ENCODE measurements around the gene CPOX. TPM values are rescaled to one million over a fixed set of nuclear protein-coding genes. Genes with fewer than 3 reads are reported as not detected.

CPOX gene
- total RNA-seq, 4 donors from 2014 or later: 7.6 to 21.4 (median 14.7) TPM

DNA sequence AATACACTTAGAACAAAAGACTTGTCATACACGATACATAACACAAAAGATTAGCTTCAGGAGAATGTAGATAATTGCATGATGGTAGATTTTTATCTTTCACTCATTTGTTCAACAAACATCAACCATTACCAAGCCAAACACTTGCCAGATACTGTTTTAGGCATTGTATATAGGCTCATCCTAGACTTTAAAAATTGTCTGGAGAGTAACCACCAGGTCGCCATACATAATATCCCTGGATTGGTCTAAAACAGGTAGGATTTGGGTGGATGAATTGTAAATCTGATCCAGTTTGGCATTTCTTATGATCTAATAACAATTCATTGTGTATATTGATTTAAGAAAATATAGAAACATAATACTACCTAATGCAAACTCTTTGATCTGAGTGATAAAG lies 38.8 kb downstream of the CPOX start:
- H3K9me3 ChIP-seq: no peaks in the 10 kb centered on the region
- H3K27me3 ChIP-seq: peaks cover 0 to 4% (median 0%) of the 10 kb centered on the region in 4 donors
- no peaks in the 10 kb centered on the region for H3K36me3 ChIP-seq
- intact Hi-C loops (cut with DNase I): no loop called here
- 89% methylated on average over 2 of the region's 2 CpGs for WGBS
- TF ChIP-seq POLR2AphosphoS5 (IDR thresholded peaks at IDR 0.05) (no peak), POLR2A (IDR thresholded peaks at IDR 0.05; ENCODE audit: low read depth) (no peak), EP300 (IDR thresholded peaks at IDR 0.05) (no peak)
- TF ChIP-seq, protein P1, sequence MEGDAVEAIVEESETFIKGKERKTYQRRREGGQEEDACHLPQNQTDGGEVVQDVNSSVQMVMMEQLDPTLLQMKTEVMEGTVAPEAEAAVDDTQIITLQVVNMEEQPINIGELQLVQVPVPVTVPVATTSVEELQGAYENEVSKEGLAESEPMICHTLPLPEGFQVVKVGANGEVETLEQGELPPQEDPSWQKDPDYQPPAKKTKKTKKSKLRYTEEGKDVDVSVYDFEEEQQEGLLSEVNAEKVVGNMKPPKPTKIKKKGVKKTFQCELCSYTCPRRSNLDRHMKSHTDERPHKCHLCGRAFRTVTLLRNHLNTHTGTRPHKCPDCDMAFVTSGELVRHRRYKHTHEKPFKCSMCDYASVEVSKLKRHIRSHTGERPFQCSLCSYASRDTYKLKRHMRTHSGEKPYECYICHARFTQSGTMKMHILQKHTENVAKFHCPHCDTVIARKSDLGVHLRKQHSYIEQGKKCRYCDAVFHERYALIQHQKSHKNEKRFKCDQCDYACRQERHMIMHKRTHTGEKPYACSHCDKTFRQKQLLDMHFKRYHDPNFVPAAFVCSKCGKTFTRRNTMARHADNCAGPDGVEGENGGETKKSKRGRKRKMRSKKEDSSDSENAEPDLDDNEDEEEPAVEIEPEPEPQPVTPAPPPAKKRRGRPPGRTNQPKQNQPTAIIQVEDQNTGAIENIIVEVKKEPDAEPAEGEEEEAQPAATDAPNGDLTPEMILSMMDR (IDR thresholded peaks at IDR 0.05): no peak
- no peaks in the 10 kb centered on the region for H3K4me1 ChIP-seq
- H3K4me3 ChIP-seq: no peak overlapping the region
- no peak for DNase-seq (ENCODE audit: extremely low spot score)
- no peak overlapping the region for H3K27ac ChIP-seq (replicated peaks in 1 of 4)

DNA sequence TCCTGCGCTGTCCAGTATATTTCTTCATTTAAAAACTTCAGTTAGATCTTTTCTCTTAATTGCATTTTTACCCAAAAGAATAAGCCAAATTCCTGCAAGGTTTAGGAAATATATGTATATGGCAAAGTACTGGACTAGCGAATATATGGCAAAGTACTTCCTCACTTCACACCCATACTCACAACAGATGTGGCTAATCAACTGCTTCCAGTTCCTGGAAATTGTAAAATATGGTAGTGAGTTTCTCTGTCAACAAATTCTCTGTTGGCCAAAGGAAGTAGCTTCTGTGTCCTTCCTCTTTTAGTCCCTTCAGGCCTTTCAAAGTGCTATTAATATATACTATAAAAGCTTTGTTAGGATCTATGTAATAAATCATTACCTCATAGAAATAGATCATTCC lies 39.7 kb downstream of the CPOX start:
- no peaks in the 10 kb centered on the region for H3K4me1 ChIP-seq
- intact Hi-C loops (cut with DNase I): no loop called here
- H3K27me3 ChIP-seq: peaks cover 0 to 4% (median 0%) of the 10 kb centered on the region in 4 donors
- DNase-seq (ENCODE audit: extremely low spot score): no peak
- 77% methylated on average over 2 of the region's 2 CpGs for WGBS
- H3K4me3 ChIP-seq: no peak overlapping the region
- H3K9me3 ChIP-seq: no peaks in the 10 kb centered on the region
- no peaks in the 10 kb centered on the region for H3K36me3 ChIP-seq
- TF ChIP-seq POLR2A (IDR thresholded peaks at IDR 0.05; ENCODE audit: low read depth) (no peak), POLR2AphosphoS5 (IDR thresholded peaks at IDR 0.05) (no peak), EP300 (IDR thresholded peaks at IDR 0.05) (no peak)
- TF ChIP-seq, protein P1 (IDR thresholded peaks at IDR 0.05): no peak
- no peak overlapping the region for H3K27ac ChIP-seq (replicated peaks in 1 of 4)

DNA sequence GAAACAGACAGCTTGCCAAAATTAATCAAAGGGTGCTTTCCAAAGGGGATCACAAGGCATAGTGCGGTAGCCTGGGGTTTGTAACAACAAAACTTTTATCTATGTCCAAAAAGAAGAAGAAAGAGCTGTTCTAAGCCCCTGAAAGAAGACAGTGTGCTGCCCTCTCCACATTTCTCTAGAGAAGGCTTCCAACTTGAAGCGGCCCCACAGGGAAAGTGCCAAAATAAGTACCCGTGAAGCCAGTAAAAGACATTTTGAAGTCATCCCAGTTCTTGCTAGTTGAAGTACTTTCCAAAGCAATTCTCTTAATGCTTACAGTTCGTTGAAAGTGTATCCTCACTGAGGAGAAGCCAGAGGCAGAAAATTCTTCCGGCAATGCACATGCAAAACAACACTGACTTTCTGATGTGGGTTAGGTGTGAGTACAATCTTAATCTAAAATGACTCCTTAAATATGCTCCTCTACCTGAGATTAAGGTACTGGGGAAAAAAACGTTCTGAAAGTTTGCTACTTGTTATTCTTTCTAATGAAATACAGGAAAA lies 40.3 kb downstream of the CPOX start:
- no peaks in the 10 kb centered on the region for H3K4me1 ChIP-seq
- H3K27me3 ChIP-seq: peaks cover 0 to 4% (median 0%) of the 10 kb centered on the region in 4 donors
- no peaks in the 10 kb centered on the region for H3K9me3 ChIP-seq
- DNase-seq (ENCODE audit: extremely low spot score): no peak
- H3K4me3 ChIP-seq: no peak overlapping the region
- 74% methylated on average over 6 of the region's 6 CpGs for WGBS
- intact Hi-C loops (cut with DNase I): no loop called here
- H3K36me3 ChIP-seq: no peaks in the 10 kb centered on the region
- H3K27ac ChIP-seq (replicated peaks in 1 of 4): no peak overlapping the region
- TF ChIP-seq POLR2AphosphoS5 (IDR thresholded peaks at IDR 0.05): no peak
- TF ChIP-seq, protein P1 (IDR thresholded peaks at IDR 0.05): no peak
- no peak for TF ChIP-seq POLR2A (IDR thresholded peaks at IDR 0.05; ENCODE audit: low read depth)
- TF ChIP-seq EP300 (IDR thresholded peaks at IDR 0.05): no peak

DNA sequence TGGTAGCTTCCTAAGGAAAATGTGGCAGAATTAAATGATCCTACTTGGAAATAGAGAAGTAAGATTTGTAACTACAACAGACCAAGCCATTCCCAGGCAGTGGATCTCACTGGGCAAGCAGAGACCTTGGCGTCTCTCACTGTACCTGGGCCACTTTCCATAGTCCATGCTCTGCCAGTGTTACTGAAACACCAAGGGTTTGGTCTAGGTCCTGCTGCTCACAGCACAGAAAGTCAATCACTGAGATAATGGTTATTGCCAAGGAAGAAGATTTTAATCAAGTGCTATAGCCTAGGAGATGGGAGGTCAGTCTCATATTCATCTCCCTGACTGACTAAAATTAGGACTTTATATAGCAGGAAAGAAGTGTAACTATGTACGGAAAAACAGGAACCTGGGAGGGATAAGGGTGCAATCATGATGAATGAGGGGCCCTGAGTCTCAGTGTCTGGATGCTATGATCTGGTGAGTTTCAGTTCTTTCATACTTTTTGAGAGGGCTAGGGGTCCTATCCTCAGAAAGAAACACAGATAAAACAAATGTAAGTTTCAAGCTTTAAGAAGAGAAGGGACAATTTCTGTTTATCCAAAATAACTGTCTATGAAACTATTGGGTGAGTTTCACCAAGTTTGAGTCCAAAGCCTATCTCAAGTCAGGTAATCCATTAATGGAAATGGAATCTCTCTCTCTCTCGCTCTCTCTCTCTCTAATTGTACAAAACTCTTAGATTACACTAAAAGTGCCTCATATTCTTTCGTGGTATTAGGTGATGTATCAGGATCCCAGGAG lies 41.0 kb downstream of the CPOX start:
- H3K27me3 ChIP-seq: peaks cover 0 to 4% (median 0%) of the 10 kb centered on the region in 4 donors
- no peak for DNase-seq (ENCODE audit: extremely low spot score)
- H3K4me1 ChIP-seq: no peaks in the 10 kb centered on the region
- intact Hi-C loops (cut with DNase I): no loop called here
- H3K4me3 ChIP-seq: no peak overlapping the region
- 76% methylated on average over 4 of the region's 4 CpGs for WGBS
- no peaks in the 10 kb centered on the region for H3K36me3 ChIP-seq
- H3K9me3 ChIP-seq: no peaks in the 10 kb centered on the region
- no peak overlapping the region for H3K27ac ChIP-seq (replicated peaks in 1 of 4)
- TF ChIP-seq POLR2A (IDR thresholded peaks at IDR 0.05; ENCODE audit: low read depth) (no peak), EP300 (IDR thresholded peaks at IDR 0.05) (no peak), POLR2AphosphoS5 (IDR thresholded peaks at IDR 0.05) (no peak)
- TF ChIP-seq, protein P1 (IDR thresholded peaks at IDR 0.05): no peak
